ENCODE results near the gene CNKSR3. TPM values are rescaled to one million over a fixed set of nuclear protein-coding genes. Genes with fewer than 3 reads are reported as not detected.

Gene CNKSR3
- total RNA-seq, 4 donors from 2014 or later, result 10.4 to 23.9 (median 19.6) TPM

DNA sequence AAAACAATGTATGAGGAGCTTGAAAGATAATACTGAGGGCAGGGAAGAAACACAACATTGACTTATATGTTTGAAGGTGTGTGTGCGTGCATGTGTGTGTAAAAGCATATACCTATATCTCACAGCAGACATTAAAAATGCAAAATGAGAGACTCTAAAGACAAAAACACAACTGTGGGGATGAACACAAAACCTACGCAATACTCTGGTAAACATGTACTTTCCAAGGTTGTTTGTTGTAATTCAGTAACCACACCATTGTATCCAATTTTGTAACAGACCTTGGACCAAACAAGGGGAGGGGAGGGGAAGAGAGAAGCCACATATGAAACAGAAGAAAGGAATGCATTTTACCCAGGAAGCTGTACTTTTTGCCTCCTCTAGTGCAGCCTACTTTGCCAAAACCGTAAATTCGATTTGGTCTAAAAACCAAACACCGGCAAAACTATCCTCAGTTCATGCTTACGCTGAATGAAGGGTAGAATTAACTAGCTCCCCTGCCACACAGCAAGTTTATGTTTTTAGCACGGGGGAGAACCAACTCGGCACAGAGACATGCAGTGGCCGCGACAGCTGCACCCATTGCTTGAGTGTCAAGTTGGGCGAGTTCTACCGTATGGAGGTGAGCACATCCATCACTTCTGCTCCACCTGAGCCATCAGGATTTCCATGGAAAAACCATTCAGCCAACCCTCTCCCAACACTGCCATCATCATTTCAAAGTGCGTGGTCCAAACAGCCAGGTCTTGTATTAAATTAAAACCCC is 50.0 kb downstream of the CNKSR3 start:
- no peak overlapping the region for H3K4me3 ChIP-seq
- WGBS, result 94% methylated on average over 10 of the region's 13 CpGs
- H3K27me3 ChIP-seq, result no peaks in the 10 kb centered on the region
- peaks cover 28 to 77% (median 67%) of the 10 kb centered on the region in 4 donors for H3K4me1 ChIP-seq
- H3K36me3 ChIP-seq, result no peaks in the 10 kb centered on the region
- peak overlapping the region; percentile 68 to 76 (median 69) for H3K27ac ChIP-seq (replicated peaks in 1 of 4)
- no peak for DNase-seq (ENCODE audit: extremely low spot score)
- H3K9me3 ChIP-seq, result no peaks in the 10 kb centered on the region
- intact Hi-C loops (cut with DNase I), result no loop called here
- TF ChIP-seq POLR2A (IDR thresholded peaks at IDR 0.05; ENCODE audit: low read depth) (no peak), EP300 (IDR thresholded peaks at IDR 0.05) (no peak), POLR2AphosphoS5 (IDR thresholded peaks at IDR 0.05) (no peak)
- TF ChIP-seq, protein P1, sequence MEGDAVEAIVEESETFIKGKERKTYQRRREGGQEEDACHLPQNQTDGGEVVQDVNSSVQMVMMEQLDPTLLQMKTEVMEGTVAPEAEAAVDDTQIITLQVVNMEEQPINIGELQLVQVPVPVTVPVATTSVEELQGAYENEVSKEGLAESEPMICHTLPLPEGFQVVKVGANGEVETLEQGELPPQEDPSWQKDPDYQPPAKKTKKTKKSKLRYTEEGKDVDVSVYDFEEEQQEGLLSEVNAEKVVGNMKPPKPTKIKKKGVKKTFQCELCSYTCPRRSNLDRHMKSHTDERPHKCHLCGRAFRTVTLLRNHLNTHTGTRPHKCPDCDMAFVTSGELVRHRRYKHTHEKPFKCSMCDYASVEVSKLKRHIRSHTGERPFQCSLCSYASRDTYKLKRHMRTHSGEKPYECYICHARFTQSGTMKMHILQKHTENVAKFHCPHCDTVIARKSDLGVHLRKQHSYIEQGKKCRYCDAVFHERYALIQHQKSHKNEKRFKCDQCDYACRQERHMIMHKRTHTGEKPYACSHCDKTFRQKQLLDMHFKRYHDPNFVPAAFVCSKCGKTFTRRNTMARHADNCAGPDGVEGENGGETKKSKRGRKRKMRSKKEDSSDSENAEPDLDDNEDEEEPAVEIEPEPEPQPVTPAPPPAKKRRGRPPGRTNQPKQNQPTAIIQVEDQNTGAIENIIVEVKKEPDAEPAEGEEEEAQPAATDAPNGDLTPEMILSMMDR (IDR thresholded peaks at IDR 0.05), result no peak

DNA sequence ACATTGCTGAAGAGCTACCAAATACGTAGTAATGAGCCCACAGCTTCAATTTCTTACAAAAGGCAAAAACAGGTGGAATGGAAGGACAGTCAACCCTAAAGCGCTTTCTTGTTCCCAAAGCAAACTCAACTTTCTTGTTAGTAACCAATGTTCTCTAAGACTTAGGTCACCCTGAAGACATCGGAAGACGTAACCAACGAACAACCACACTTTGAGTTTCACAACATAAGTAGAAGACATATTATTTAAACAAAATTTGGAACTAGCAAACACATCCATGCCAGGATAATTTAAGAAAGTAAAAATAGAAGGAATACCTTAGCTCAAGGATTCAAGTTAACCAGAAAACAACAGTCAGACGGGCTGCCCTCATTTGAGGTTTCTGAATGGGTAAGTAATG is 51.0 kb downstream of the CNKSR3 start:
- H3K27ac ChIP-seq (replicated peaks in 1 of 4), result peak overlapping the region; percentile 68 to 76 (median 69)
- WGBS, result 60% methylated on average over 6 of the region's 6 CpGs
- TF ChIP-seq POLR2A (IDR thresholded peaks at IDR 0.05; ENCODE audit: low read depth), result no peak
- TF ChIP-seq, protein P1 (IDR thresholded peaks at IDR 0.05), result no peak
- TF ChIP-seq EP300 (IDR thresholded peaks at IDR 0.05), result peak; percentile 13
- TF ChIP-seq POLR2AphosphoS5 (IDR thresholded peaks at IDR 0.05), result peak in 1 of 2 donors; percentile 51
- H3K4me1 ChIP-seq, result peaks cover 28 to 82% (median 71%) of the 10 kb centered on the region in 4 donors
- intact Hi-C loops (cut with DNase I), result no loop called here
- no peaks in the 10 kb centered on the region for H3K27me3 ChIP-seq
- no peaks in the 10 kb centered on the region for H3K36me3 ChIP-seq
- DNase-seq (ENCODE audit: extremely low spot score), result no peak
- peak overlapping the region in 2 of 4 donors; percentile 8 to 14 for H3K4me3 ChIP-seq
- H3K9me3 ChIP-seq, result no peaks in the 10 kb centered on the region

DNA sequence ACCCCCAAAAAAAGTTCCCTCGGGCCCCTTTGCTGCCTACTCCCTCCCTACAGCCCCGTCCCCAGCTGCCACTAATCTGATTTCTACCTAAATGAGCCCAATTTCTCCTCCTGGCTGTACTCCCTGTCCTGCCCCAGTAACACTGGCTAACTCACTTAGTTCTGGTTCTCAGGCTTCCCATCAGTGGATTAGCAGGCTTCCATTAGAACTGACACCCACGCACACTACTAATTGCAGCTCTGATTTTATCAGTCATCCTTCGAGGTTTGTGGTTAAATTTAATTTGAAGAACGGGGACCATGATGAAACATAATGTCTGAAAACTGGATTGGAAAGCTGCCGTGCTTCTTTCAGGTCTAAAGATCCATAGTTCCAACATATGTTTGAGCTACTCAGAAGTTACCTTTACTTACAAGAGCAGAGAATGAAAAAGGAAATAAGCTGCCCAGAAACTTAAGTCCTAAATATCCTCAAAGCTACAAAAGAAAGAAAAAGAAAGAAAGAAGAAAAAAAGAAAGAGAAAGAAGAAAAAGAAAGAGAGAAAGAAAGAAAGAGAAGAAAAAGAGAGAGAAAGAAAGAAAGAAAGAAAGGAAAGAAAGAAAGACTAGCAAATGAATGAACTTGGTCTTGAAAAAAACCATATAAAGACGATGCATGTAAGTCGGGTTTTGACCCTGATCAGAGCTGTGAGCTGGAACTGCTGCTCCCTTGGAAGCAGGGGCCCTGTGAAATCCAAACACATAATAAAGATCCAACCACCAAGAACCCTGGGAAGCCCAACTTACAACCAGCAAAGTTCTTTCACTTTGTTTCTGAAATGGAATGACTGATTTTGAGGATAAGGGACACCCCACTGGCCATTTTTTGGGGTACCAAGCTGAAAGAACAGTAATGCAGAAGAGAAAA is 51.7 kb downstream of the CNKSR3 start:
- no peak for DNase-seq (ENCODE audit: extremely low spot score)
- H3K9me3 ChIP-seq, result no peaks in the 10 kb centered on the region
- H3K27ac ChIP-seq (replicated peaks in 1 of 4), result peak overlapping the region; percentile 68 to 76 (median 69)
- TF ChIP-seq EP300 (IDR thresholded peaks at IDR 0.05) (no peak), POLR2A (IDR thresholded peaks at IDR 0.05; ENCODE audit: low read depth) (no peak), POLR2AphosphoS5 (IDR thresholded peaks at IDR 0.05) (no peak)
- TF ChIP-seq, protein P1 (IDR thresholded peaks at IDR 0.05), result no peak
- 54% methylated on average over 8 of the region's 8 CpGs for WGBS
- intact Hi-C loops (cut with DNase I), result no loop called here
- H3K4me1 ChIP-seq, result peaks cover 22 to 76% (median 65%) of the 10 kb centered on the region in 4 donors
- H3K4me3 ChIP-seq, result peak overlapping the region in 2 of 4 donors; percentile 8 to 14
- H3K36me3 ChIP-seq, result no peaks in the 10 kb centered on the region
- no peaks in the 10 kb centered on the region for H3K27me3 ChIP-seq

DNA sequence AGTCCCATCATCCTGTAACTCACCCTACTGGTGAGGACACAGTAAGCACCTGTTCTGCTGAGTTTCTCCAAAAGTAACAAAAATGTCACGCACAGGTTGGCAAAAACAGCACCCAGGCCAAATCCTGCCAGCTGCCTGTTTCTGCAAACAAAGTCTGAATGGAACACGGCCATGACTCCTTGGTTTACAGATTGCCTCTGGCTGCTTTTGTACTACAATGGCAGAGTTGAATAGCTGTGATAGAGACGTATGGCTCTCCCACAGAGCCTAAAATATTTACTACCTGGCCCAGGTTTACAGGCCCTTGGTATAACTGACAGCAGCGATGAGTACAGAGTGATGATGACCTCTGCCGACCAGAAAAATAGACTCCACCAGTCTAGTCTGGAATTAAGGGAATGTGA is 52.6 kb downstream of the CNKSR3 start:
- Histone ChIP-seq H3K9me3 (no peaks in the 10 kb centered on the region), H3K27me3 (no peaks in the 10 kb centered on the region), H3K27ac (replicated peaks in 1 of 4) (peak overlapping the region; percentile 68 to 76 (median 69)), H3K36me3 (no peaks in the 10 kb centered on the region), H3K4me3 (no peak overlapping the region), H3K4me1 (peaks cover 21 to 80% (median 68%) of the 10 kb centered on the region in 4 donors)
- intact Hi-C loops (cut with DNase I), result no loop called here
- 79% methylated on average over 5 of the region's 5 CpGs for WGBS
- TF ChIP-seq POLR2AphosphoS5 (IDR thresholded peaks at IDR 0.05), result no peak
- no peak for TF ChIP-seq POLR2A (IDR thresholded peaks at IDR 0.05; ENCODE audit: low read depth)
- TF ChIP-seq, protein P1 (IDR thresholded peaks at IDR 0.05), result no peak
- TF ChIP-seq EP300 (IDR thresholded peaks at IDR 0.05), result no peak
- DNase-seq (ENCODE audit: extremely low spot score), result no peak
